Cardiac fibroblast (primary cell): ENCODE data around the gene CEP89.
"Not testable (repeated sequence)": the region's sequence is repeated elsewhere in the genome, so short reads cannot be mapped to it uniquely, and the experiment has no call there.

Source experiments
- DNase-seq, 2 donors: peaks; one replicate each; pipeline versions ENCODE4 v3.0.0 to v3.0.0-alpha.2; 2010; ENCODE audit warnings: low read depth in 2 of 2
- H3K4me3 ChIP-seq, 2 donors: replicated peaks in 1 of 2; 1 replicate in 1 of 2; 2 replicates in 1 of 2; pipeline ENCODE4 v1.5.1; 2011; ENCODE audit warnings: low read depth in 2 of 2, low read length in 2 of 2, mild to moderate bottlenecking in 2 of 2, moderate library complexity in 1 of 2
- CTCF ChIP-seq: IDR thresholded peaks from one replicate; pipeline ENCODE4 v1.5.1; 2011; ENCODE audit warnings: low read depth, mild to moderate bottlenecking, low read length, inconsistent platforms

Gene CEP89

GRCh38 chr19:32837531-32837930 lies 134.2 kb downstream of the CEP89 start:
- TF ChIP-seq CTCF = no peak
- DNase-seq = no peak
- no peak overlapping the region for H3K4me3 ChIP-seq

GRCh38 chr19:32833388-32833787 lies 138.4 kb downstream of the CEP89 start:
- DNase-seq, H3K4me3 ChIP-seq: not testable (repeated sequence)

GRCh38 chr19:32832825-32833224 lies 138.9 kb downstream of the CEP89 start:
- DNase-seq = not testable (repeated sequence)

DNA sequence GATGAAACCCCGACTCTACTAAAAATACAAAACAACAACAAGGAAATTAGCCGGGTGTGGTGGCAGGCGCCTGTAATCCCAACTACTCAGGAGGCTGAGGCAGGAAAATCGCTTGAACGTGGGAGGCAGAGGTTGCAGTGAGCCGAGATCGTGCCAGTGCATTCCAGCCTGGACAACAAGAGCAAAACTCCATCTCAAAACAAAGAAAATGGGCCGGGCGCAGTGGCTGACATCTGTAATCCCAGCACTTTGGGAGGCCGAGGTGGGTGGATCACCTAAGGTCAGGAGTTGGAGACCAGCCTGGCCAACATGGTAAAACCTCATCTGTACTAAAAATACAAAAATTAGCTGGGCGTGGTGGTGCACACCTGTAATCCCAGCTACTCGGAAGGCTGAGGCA lies 139.7 kb downstream of the CEP89 start:
- DNase-seq, H3K4me3 ChIP-seq: not testable (repeated sequence)

More at GRCh38 chr19:32832825-32833224, 138.9 kb downstream of the CEP89 start:
- H3K4me3 ChIP-seq = not testable (repeated sequence)

- no peak for TF ChIP-seq CTCF
- no peak for DNase-seq
- no peak overlapping the region for H3K4me3 ChIP-seq
These were observed 140.1 kb downstream of the CEP89 start for GRCh38 chr19:32831611-32832010.

GRCh38 chr19:32830231-32831014 lies 141.3 kb downstream of the CEP89 start:
- DNase-seq = peak in 1 of 2 donors; percentile 33
- TF ChIP-seq CTCF = no peak
- no peak overlapping the region for H3K4me3 ChIP-seq

- TF ChIP-seq CTCF = no peak
- H3K4me3 ChIP-seq = no peak overlapping the region
- no peak for DNase-seq
These were observed 142.3 kb downstream of the CEP89 start for GRCh38 chr19:32829345-32829896.

GRCh38 chr19:32828643-32829344 lies 143.0 kb downstream of the CEP89 start:
- TF ChIP-seq CTCF = no peak
- no peak overlapping the region for H3K4me3 ChIP-seq
- DNase-seq = no peak
